Measurements from ENCODE around the gene SEPHS1.

DNA sequence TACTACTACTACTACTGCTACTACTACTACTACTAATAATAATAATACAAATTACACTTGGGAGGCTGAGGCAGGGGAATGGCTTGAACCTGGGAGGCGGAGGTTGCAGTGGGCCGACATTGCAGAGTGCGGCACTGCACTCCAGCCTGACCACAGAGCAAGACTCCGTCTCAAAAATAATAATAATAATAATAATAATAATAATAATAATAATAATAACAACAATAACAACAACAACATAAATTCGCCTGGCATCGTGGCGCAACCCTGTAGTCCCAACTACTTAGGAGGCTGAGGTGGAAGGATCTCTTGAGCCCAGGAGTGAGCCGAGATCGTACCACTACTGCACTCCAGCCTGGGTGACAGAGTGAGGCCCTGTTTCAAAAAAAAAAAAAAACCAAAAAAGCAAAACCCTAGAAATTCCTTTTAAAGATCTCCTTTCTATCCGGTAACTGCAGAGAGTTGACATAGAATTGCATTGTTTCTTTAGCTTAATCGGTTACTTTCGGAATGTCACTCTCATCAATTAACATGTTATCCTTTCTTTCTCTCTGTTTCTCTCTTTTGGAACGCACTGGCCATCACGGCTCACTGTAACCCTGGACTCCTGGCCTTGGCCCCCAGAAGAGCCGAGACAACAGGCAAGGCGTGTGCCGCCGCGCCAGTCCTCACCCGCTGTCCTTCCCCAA is 49.2 kb downstream of the SEPHS1 start:
- TF ChIP-seq, protein P1, sequence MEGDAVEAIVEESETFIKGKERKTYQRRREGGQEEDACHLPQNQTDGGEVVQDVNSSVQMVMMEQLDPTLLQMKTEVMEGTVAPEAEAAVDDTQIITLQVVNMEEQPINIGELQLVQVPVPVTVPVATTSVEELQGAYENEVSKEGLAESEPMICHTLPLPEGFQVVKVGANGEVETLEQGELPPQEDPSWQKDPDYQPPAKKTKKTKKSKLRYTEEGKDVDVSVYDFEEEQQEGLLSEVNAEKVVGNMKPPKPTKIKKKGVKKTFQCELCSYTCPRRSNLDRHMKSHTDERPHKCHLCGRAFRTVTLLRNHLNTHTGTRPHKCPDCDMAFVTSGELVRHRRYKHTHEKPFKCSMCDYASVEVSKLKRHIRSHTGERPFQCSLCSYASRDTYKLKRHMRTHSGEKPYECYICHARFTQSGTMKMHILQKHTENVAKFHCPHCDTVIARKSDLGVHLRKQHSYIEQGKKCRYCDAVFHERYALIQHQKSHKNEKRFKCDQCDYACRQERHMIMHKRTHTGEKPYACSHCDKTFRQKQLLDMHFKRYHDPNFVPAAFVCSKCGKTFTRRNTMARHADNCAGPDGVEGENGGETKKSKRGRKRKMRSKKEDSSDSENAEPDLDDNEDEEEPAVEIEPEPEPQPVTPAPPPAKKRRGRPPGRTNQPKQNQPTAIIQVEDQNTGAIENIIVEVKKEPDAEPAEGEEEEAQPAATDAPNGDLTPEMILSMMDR (conservative IDR thresholded peaks at IDR 0.05 in 1 of 2, IDR thresholded peaks at IDR 0.05 in 1 of 2; ENCODE audit: extremely low read depth in 1 of 2, insufficient read depth in 1 of 2, low read depth in 1 of 2, low read length in 2 of 2): no peak
- TF ChIP-seq EZH2 (IDR thresholded peaks at IDR 0.05; ENCODE audit: borderline replicate concordance, low read length): no peak
